ENCODE results near the gene NUDT5. TPM values are rescaled to one million over a fixed set of nuclear protein-coding genes. Genes with fewer than 3 reads are reported as not detected.

The NUDT5 gene
- polyA plus RNA-seq, 1 experiment = 68.0 TPM

- H3K4me3 ChIP-seq (ENCODE audit: low read depth, low read length) = no peak overlapping the region
- H3K27me3 ChIP-seq (ENCODE audit: control insufficient read depth, insufficient read depth, low read length) = no peaks in the 10 kb centered on the region
- ChIA-PET POLR2A (no interaction called here), CTCF (interaction anchor here (0.9 kb wide), 1 partner anchor 13 kb away, joined by 3 read pairs; no protein-coding TSS in a partner anchor)
- TF ChIP-seq CTCF (IDR thresholded peaks at IDR 0.05; ENCODE audit: insufficient read depth, low read depth, low read length) = no peak
- peaks cover 6% of the 10 kb centered on the region for H3K36me3 ChIP-seq (ENCODE audit: control insufficient read depth, insufficient read depth, low read length)
- no peak for DNase-seq (ENCODE audit: low read depth)
Observed at GRCh38 chr10:12156367-12157123, 39.1 kb downstream of the NUDT5 start.

DNA sequence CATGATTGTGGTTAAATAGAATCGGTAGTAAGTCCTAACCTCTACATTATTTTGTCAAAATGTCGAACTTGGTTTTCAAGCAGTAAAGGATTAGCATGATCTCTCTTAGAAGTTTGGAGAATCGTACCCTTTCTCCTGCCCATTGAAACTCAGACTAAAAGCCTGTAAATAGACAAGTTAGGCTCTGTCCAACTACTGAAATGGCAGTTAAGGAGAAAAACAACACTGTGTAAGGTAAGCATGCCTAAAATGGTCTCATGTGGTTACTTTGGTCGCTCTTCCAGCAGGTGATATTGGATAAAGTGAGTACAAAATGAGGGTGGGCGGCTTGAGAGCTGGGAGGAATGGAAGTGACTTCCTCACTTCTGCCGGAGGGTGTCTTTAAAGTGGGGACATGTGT, 41.2 kb downstream of the NUDT5 start:
- no peak for DNase-seq (ENCODE audit: low read depth)
- no peak for TF ChIP-seq CTCF (IDR thresholded peaks at IDR 0.05; ENCODE audit: insufficient read depth, low read depth, low read length)
- Histone ChIP-seq H3K36me3 (ENCODE audit: control insufficient read depth, insufficient read depth, low read length) (peaks cover 6% of the 10 kb centered on the region), H3K27me3 (ENCODE audit: control insufficient read depth, insufficient read depth, low read length) (no peaks in the 10 kb centered on the region), H3K4me3 (ENCODE audit: low read depth, low read length) (no peak overlapping the region)
- ChIA-PET POLR2A (no interaction called here), CTCF (no interaction called here)

GRCh38 chr10:12150163-12150562, 45.5 kb downstream of the NUDT5 start:
- Histone ChIP-seq H3K27me3 (ENCODE audit: control insufficient read depth, insufficient read depth, low read length) (no peaks in the 10 kb centered on the region), H3K36me3 (ENCODE audit: control insufficient read depth, insufficient read depth, low read length) (no peaks in the 10 kb centered on the region; the same call in 1 of the 2 replicates), H3K4me3 (ENCODE audit: low read depth, low read length) (no peak overlapping the region)
- no peak for TF ChIP-seq CTCF (IDR thresholded peaks at IDR 0.05; ENCODE audit: insufficient read depth, low read depth, low read length)
- CTCF ChIA-PET = interaction anchor here (1.2 kb wide), 1 partner anchor 20 kb away, joined by 3 read pairs; no protein-coding TSS in a partner anchor
- POLR2A ChIA-PET = no interaction called here
- no peak for DNase-seq (ENCODE audit: low read depth)

- Histone ChIP-seq H3K27me3 (ENCODE audit: control insufficient read depth, insufficient read depth, low read length) (no peaks in the 10 kb centered on the region), H3K36me3 (ENCODE audit: control insufficient read depth, insufficient read depth, low read length) (peaks cover 7% of the 10 kb centered on the region), H3K4me3 (ENCODE audit: low read depth, low read length) (no peak overlapping the region)
- ChIA-PET POLR2A (no interaction called here), CTCF (no interaction called here)
- no peak for TF ChIP-seq CTCF (IDR thresholded peaks at IDR 0.05; ENCODE audit: insufficient read depth, low read depth, low read length)
- DNase-seq (ENCODE audit: low read depth) = no peak
Observed at GRCh38 chr10:12144538-12144937, 51.2 kb downstream of the NUDT5 start.

DNA sequence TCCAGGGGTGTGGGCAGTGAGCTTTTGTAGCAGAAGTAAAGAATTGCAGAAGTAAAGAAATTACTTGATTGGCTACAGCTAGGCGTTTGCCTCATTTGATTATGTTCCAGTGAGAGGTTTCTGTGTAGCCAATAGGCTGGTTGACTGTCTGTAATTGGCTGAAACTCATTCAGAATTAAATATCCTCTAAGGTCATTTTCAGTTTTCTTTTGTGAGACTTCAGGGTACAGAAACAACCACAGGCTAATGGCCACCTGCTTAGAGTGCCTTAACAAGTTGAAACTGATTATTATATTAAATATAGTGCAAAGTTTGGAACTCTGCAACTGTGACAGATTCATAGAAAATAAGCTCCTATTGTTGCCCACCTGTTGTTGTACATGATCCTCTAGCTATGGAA, 55.7 kb downstream of the NUDT5 start:
- no peak for DNase-seq (ENCODE audit: low read depth)
- H3K36me3 ChIP-seq (ENCODE audit: control insufficient read depth, insufficient read depth, low read length) = peaks cover 13% of the 10 kb centered on the region
- H3K4me3 ChIP-seq (ENCODE audit: low read depth, low read length) = no peak overlapping the region
- TF ChIP-seq CTCF (IDR thresholded peaks at IDR 0.05; ENCODE audit: insufficient read depth, low read depth, low read length) = no peak
- no peaks in the 10 kb centered on the region for H3K27me3 ChIP-seq (ENCODE audit: control insufficient read depth, insufficient read depth, low read length)
- CTCF ChIA-PET = interaction anchor here (1.5 to 1.9 kb wide), 2 partner anchors 10 to 13 kb away, joined by 5 to 7 read pairs; no protein-coding TSS in a partner anchor
- POLR2A ChIA-PET = no interaction called here

Data from BJ (cell line).